NCI-H2227 (cell line): ENCODE results near the gene ATP6V1G2.

Experiments
- DNase-seq: peaks from one replicate; lab custom pipeline; 2025; ENCODE audit not compliant: unreplicated experiment; lab: John Stamatoyannopoulos, UW

ATP6V1G2 gene

GRCh38 chr6:31575952-31576685 lies 29.7 kb upstream of the ATP6V1G2 start:
- no peak for DNase-seq

- DNase-seq = no peak
Observed at GRCh38 chr6:31575335-31575901, 29.0 kb upstream of the ATP6V1G2 start, which contains the start of gene TNF. TSS of gene TNF (plus strand) at chr6:31575565. CDS start at chr6:31575742, 177 bp downstream.

GRCh38 chr6:31574106-31575061 lies 28.0 kb upstream of the ATP6V1G2 start:
- DNase-seq = no peak

- no peak for DNase-seq
Observed at GRCh38 chr6:31573239-31574105, 27.1 kb upstream of the ATP6V1G2 start.

- no peak for DNase-seq
Observed at GRCh38 chr6:31572041-31572911, 25.9 kb upstream of the ATP6V1G2 start, which contains the start of gene LTA. TSS of gene LTA (plus strand) at chr6:31572289. CDS start at chr6:31572743, 454 bp downstream.

GRCh38 chr6:31569861-31570536 lies 23.6 kb upstream of the ATP6V1G2 start:
- no peak for DNase-seq

GRCh38 chr6:31568537-31568961 lies 22.1 kb upstream of the ATP6V1G2 start:
- DNase-seq = no peak

- DNase-seq = no peak
Observed at GRCh38 chr6:31567531-31568370, 21.3 kb upstream of the ATP6V1G2 start.

GRCh38 chr6:31560697-31561058 lies 14.3 kb upstream of the ATP6V1G2 start:
- DNase-seq = no peak

- no peak for DNase-seq
Observed at GRCh38 chr6:31559958-31560696, 13.7 kb upstream of the ATP6V1G2 start.

- no peak for DNase-seq
Observed at GRCh38 chr6:31559606-31559957, 13.2 kb upstream of the ATP6V1G2 start.

- no peak for DNase-seq
Observed at GRCh38 chr6:31558631-31559500, 12.5 kb upstream of the ATP6V1G2 start.

GRCh38 chr6:31558318-31558625 lies 11.9 kb upstream of the ATP6V1G2 start:
- no peak for DNase-seq

GRCh38 chr6:31557443-31558317 lies 11.3 kb upstream of the ATP6V1G2 start:
- no peak for DNase-seq

GRCh38 chr6:31556307-31556706 lies 9.9 kb upstream of the ATP6V1G2 start:
- DNase-seq = no peak

- DNase-seq = peak; percentile 30
Observed at GRCh38 chr6:31551371-31551770, 5.0 kb upstream of the ATP6V1G2 start.
